ENCODE measurements around the gene DUSP8.
"Not testable (repeated sequence)": the region's sequence is repeated elsewhere in the genome, so short reads cannot be mapped to it uniquely, and the experiment has no call there.

Gene DUSP8

GRCh38 chr11:1513326-1514296, 58.5 kb downstream of the DUSP8 start:
- DNase-seq = no peak

DNA sequence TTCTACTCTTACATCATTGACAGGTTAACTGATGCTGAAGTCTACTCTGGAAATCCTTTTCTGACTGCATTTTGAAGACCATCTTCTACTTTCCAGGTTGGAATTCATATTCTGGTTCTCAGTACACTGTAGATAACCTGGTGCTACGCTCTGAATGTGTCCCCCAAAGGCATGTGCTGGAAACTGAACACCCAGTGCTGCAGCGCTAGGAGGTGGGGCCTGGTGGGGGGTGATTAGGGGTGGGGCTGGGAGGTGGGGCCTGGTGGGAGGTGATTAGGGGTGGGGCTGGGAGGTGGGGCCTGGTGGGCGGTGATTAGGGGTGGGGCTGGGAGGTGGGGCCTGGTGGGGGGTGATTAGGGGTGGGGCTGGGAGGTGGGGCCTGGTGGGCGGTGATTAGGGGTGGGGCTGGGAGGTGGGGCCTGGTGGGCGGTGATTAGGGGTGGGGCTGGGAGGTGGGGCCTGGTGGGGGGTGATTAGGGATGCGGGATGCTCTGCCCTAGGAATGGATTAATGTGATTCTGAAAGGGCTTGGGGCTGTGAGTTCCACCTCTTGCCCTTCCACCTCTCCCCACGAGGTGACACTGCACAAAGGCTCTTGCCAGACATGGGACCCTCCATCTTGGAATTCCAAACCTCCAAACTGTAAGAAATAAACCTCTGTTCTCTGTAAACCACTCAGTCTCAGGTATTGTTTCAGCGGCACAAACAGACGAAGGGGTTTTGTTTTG, 59.4 kb downstream of the DUSP8 start:
- DNase-seq = not testable (repeated sequence)

GRCh38 chr11:1511937-1512496, 60.1 kb downstream of the DUSP8 start:
- DNase-seq = no peak

GRCh38 chr11:1510928-1511327, 61.1 kb downstream of the DUSP8 start:
- no peak for DNase-seq

DNA sequence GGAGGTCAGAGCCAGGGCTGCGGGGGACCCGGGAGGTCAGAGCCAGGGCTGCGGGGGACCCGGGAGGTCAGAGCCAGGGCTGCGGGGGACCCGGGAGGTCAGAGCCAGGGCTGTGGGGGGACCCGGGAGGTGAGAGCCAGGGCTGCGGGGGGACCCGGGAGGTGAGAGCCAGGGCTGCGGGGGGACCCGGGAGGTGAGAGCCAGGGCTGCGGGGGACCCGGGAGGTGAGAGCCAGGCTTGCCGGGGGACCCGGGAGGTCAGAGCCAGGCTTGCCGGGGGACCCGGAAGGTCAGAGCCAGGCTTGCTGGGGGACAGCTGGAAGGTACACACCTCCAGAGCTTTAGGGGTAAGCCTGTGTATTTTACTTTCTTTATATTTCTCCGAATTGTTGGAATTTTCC, 61.7 kb downstream of the DUSP8 start:
- not testable (repeated sequence) for DNase-seq

GRCh38 chr11:1509626-1510255, 62.3 kb downstream of the DUSP8 start:
- DNase-seq = no peak

GRCh38 chr11:1508986-1509385, 63.1 kb downstream of the DUSP8 start:
- no peak for DNase-seq

- no peak for DNase-seq
These were observed 63.6 kb downstream of the DUSP8 start for GRCh38 chr11:1508491-1508891.

DNA sequence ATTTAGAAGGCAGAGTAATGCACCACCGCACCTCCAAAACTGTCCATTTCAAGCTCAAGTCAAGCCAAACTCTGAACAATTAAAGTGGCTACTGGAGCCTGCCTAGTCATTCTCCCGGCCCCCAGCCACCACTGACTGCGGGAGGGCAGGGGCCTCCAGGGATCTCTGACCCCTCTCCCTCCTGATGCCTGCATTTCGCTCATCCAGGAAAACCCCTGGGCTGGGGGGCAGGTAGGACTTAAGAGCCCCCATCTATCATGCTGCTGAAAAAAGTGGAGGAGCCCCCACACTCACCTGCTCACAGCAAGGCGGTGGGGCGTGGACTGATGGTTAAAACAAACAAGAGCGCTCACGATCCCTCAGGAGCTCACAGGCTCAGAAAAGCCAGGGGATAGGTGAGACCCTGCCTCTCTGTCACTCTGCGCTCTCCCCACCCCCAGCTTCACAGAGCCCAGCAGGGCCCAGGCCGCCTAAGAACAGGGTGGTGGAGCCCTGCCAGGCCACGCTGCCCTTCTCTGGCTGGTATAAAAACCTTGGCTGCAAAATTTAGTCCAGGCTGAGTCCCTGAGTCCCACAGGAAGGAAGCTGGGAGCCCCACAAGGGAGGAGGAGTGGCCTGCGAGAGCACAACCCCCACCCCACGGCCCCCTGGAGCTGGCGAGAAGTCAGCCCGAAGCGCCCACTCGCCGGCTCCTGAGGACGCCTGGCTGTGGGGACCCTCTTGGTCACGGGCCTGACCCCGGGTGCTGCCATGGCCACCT, 64.5 kb downstream of the DUSP8 start:
- DNase-seq = no peak

- no peak for DNase-seq
These were observed 65.1 kb downstream of the DUSP8 start for GRCh38 chr11:1506981-1507380.

DNA sequence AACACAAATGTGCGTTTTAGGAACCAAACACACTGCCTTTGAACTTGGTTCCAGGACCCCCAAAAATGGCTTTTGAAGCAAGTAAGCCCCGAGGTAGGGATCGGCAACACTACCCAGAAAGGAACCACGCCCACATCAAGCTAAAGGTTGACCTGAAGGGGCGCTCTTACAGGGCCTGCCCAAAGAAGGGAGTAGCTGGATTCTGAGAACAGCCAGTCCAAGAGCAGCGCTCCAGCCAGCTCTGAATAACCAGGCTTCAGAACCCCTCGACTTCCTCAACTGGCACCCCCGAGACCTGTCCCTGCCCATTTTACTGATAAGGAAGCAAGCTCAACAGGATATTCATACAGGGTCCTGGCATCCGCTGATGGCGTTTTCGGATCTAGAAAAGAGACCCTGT, 66.6 kb downstream of the DUSP8 start:
- no peak for DNase-seq

GRCh38 chr11:1504581-1505290, 67.3 kb downstream of the DUSP8 start:
- no peak for DNase-seq

- DNase-seq = no peak
These were observed 67.9 kb downstream of the DUSP8 start for GRCh38 chr11:1504138-1504537.

All from inflammatory macrophage treated with lipopolysaccharide for 1 hour (primary cell).